SK-N-SH (cell line): ENCODE results near the gene POLE3. TPM values are rescaled to one million over a fixed set of nuclear protein-coding genes. Genes with fewer than 3 reads are reported as not detected.

Experiments used
- CTCF ChIA-PET: fragments of 300-600, 350-600 bp; formaldehyde crosslinking; extraction: SDS; loops from one replicate; lab custom pipeline; 2021; lab: Yijun Ruan, JAX
- POLR2A ChIA-PET: fragments of 350-600 bp; sonication (Branson Sonifier 250); formaldehyde crosslinking; extraction: SDS; loops from one replicate; lab custom pipeline; 2020; ENCODE audit warnings: antibody characterized with exemption, inconsistent platforms; lab: Yijun Ruan, JAX
- DNase-seq: peaks from one replicate; pipeline ENCODE4 v3.0.0; 2012
- H2AFZ ChIP-seq: fragments of 200-600 bp; sonication (generic); 2 replicates; pipeline ENCODE4 v1.8.1; 2016; ENCODE audit warnings: antibody characterized with exemption, mild to moderate bottlenecking, low read depth
- H3F3A ChIP-seq: fragments of 200-600 bp; sonication (generic); replicated peaks from 2 replicates; pipeline ENCODE3; 2016; ENCODE audit warnings: antibody characterized with exemption, mild to moderate bottlenecking; ENCODE audit not compliant: insufficient read depth
- H3K27ac ChIP-seq, 2 experiments: fragments of 200-500 bp in 1 of 2; fragments of 200-600 bp in 1 of 2; sonication (Bioruptor generic) in 1 of 2; sonication (generic), shearing (Covaris generic) in 1 of 2; 2 replicates each; pipeline versions ENCODE4 v1.5.1 to v1.6.1; 2014 to 2016; ENCODE audit warnings: low read depth in 2 of 2, inconsistent platforms in 1 of 2, low read length in 1 of 2, mild to moderate bottlenecking in 1 of 2, mixed read lengths in 1 of 2
- H3K27me3 ChIP-seq: fragments of 200-600 bp; sonication (generic), shearing (Covaris generic); 2 replicates; pipeline ENCODE4 v1.6.1; 2016; ENCODE audit warnings: mixed run types; ENCODE audit not compliant: insufficient read depth
- H3K36me3 ChIP-seq, 2 experiments: fragments of 200-500 bp in 1 of 2; fragments of 200-600 bp in 1 of 2; sonication (Bioruptor generic) in 1 of 2; sonication (generic) in 1 of 2; replicated peaks in 1 of 2; 2 replicates each; pipeline versions ENCODE3 to v1.5.1; 2014 to 2016; ENCODE audit warnings: low read length in 1 of 2, mild to moderate bottlenecking in 1 of 2; ENCODE audit not compliant: insufficient read depth in 2 of 2, control insufficient read depth in 1 of 2
- H3K4me1 ChIP-seq, 2 experiments: fragments of 200-500 bp in 1 of 2; fragments of 200-600 bp in 1 of 2; sonication (Bioruptor generic) in 1 of 2; sonication (generic), shearing (Covaris generic) in 1 of 2; 2 replicates each; pipeline versions ENCODE4 v1.5.1 to v1.6.1; 2014 to 2016; ENCODE audit warnings: low read depth in 1 of 2, low read length in 1 of 2, mixed run types in 1 of 2; ENCODE audit not compliant: insufficient read depth in 2 of 2, control insufficient read depth in 1 of 2
- H3K4me2 ChIP-seq: fragments of 200-600 bp; sonication (generic), shearing (Covaris generic); 2 replicates; pipeline ENCODE4 v1.6.1; 2017; ENCODE audit warnings: mixed run types
- H3K4me3 ChIP-seq, 2 experiments: fragments of 200-500 bp in 1 of 2; fragments of 200-600 bp in 1 of 2; sonication (Bioruptor generic) in 1 of 2; sonication (generic), shearing (Covaris generic) in 1 of 2; 2 replicates each; pipeline versions ENCODE4 v1.5.1 to v1.8.1; 2014 to 2016; ENCODE audit warnings: low read depth in 2 of 2, inconsistent platforms in 1 of 2, low read length in 1 of 2, mild to moderate bottlenecking in 1 of 2, mixed read lengths in 1 of 2, moderate library complexity in 1 of 2
- H3K79me2 ChIP-seq: fragments of 200-600 bp; sonication (generic); 2 replicates; pipeline ENCODE4 v1.8.1; 2017; ENCODE audit warnings: mild to moderate bottlenecking; ENCODE audit not compliant: insufficient read depth
- H3K9ac ChIP-seq: fragments of 200-600 bp; sonication (generic); 2 replicates; pipeline ENCODE4 v1.6.1; 2017; ENCODE audit warnings: mixed run types
- H3K9me2 ChIP-seq: fragments of 200-600 bp; sonication (generic); 2 replicates; pipeline ENCODE4 v1.6.1; 2017; ENCODE audit warnings: mixed run types
- H3K9me3 ChIP-seq: fragments of 200-600 bp; sonication (generic); 2 replicates; pipeline ENCODE4 v1.6.1; 2017; ENCODE audit warnings: mixed run types, mild to moderate bottlenecking, moderate library complexity
- H4K20me1 ChIP-seq: fragments of 200-600 bp; sonication (generic); 2 replicates; pipeline ENCODE4 v1.6.1; 2017; ENCODE audit warnings: mild to moderate bottlenecking, mixed run types; ENCODE audit not compliant: insufficient read depth
- CHD2 ChIP-seq: fragments of 150-350 bp; IDR thresholded peaks from 2 replicates; pipeline ENCODE4 v1.6.1; 2018; ENCODE audit warnings: low read length; ENCODE audit not compliant: partially characterized antibody
- CTCF ChIP-seq: fragments of 200-600 bp; sonication (generic); IDR thresholded peaks from 2 replicates; pipeline ENCODE4 v1.6.1; 2017; ENCODE audit warnings: antibody characterized with exemption, mild to moderate bottlenecking, moderate library complexity
- ELF1 ChIP-seq: IDR thresholded peaks from 2 replicates; pipeline ENCODE4 v1.4.0; 2012
- EP300 ChIP-seq, 2 experiments: IDR thresholded peaks; 2 replicates each; pipeline versions ENCODE4 v1.4.0 to v1.6.1; 2012; ENCODE audit warnings: borderline replicate concordance in 1 of 2, low read depth in 1 of 2, low read length in 1 of 2
- FOSL2 ChIP-seq: IDR thresholded peaks from 2 replicates; pipeline ENCODE4 v1.4.0; 2012; ENCODE audit warnings: low read depth, mild to moderate bottlenecking, moderate library complexity, borderline replicate concordance
- GATA2 ChIP-seq: sonication (generic); formaldehyde crosslinking; IDR thresholded peaks from 2 replicates; pipeline ENCODE4 v1.5.0; 2020; ENCODE audit warnings: mild to moderate bottlenecking, missing genetic modification reagents
- MAX ChIP-seq: IDR thresholded peaks from 2 replicates; pipeline ENCODE4 v1.4.0; 2012; ENCODE audit warnings: low read depth
- MEF2A ChIP-seq: IDR thresholded peaks from 2 replicates; pipeline ENCODE4 v1.4.0; 2012; ENCODE audit warnings: low read depth, borderline replicate concordance
- NRF1 ChIP-seq: IDR thresholded peaks from 2 replicates; pipeline ENCODE4 v1.6.1; 2012; ENCODE audit warnings: low read depth, mild to moderate bottlenecking, low read length
- PBX3 ChIP-seq: IDR thresholded peaks from 2 replicates; pipeline ENCODE4; 2012
- RAD21 ChIP-seq: IDR thresholded peaks from 2 replicates; pipeline ENCODE4 v1.6.1; 2012; ENCODE audit warnings: mild to moderate bottlenecking, low read length
- RCOR1 ChIP-seq: fragments of 150-350 bp; IDR thresholded peaks from 2 replicates; pipeline ENCODE4 v1.6.1; 2017; ENCODE audit warnings: antibody characterized with exemption, low read length
- REST ChIP-seq: IDR thresholded peaks from 2 replicates; pipeline ENCODE4 v1.6.1; 2012; ENCODE audit warnings: mild to moderate bottlenecking, low read depth, low read length, moderate library complexity
- SIN3A ChIP-seq: IDR thresholded peaks from 2 replicates; pipeline ENCODE4 v1.6.1; 2012; ENCODE audit warnings: low read depth, mild to moderate bottlenecking, low read length, moderate library complexity, borderline replicate concordance
- SMC3 ChIP-seq: IDR thresholded peaks from 2 replicates; pipeline ENCODE4 v1.6.1; 2012; ENCODE audit warnings: low read depth, low read length, improper control_type of control experiment
- TAF1 ChIP-seq: IDR thresholded peaks from 2 replicates; pipeline ENCODE4 v1.6.1; 2012; ENCODE audit warnings: low read depth, mild to moderate bottlenecking, low read length, moderate library complexity, borderline replicate concordance
- TCF12 ChIP-seq: IDR thresholded peaks from 2 replicates; pipeline ENCODE4 v1.4.0; 2012
- TEAD4 ChIP-seq: IDR thresholded peaks from 2 replicates; pipeline ENCODE4 v1.4.0; 2012; ENCODE audit warnings: mild to moderate bottlenecking, borderline replicate concordance; ENCODE audit not compliant: insufficient read depth
- USF2 ChIP-seq: fragments of 150-350 bp; IDR thresholded peaks from 2 replicates; pipeline ENCODE4 v1.6.1; 2017; ENCODE audit warnings: antibody characterized with exemption, low read length, low read depth, borderline replicate concordance
- YY1 ChIP-seq: IDR thresholded peaks from 2 replicates; pipeline ENCODE4 v1.4.0; 2012; ENCODE audit warnings: low read depth, mild to moderate bottlenecking
- ZBTB33 ChIP-seq: IDR thresholded peaks from 2 replicates; pipeline ENCODE4 v1.4.0; 2012; ENCODE audit warnings: low read depth, borderline replicate concordance
- WGBS: methylation state at CpG from one replicate; pipeline ENCODE4 v1.1.6; 2017; ENCODE audit warnings: low lambda C conversion rate; 5-methylcytosine and 5-hydroxymethylcytosine counted together
- polyA plus RNA-seq, 3 experiments: library from polyadenylated mRNA; depleted of rRNA; stranded (reverse); fragments of >200 nt; gene quantifications; 2 replicates each; pipeline ENCODE4 v1.2.3, GENCODE V29; 2012

The POLE3 gene
- 40.1 and 48.3 TPM in 2 replicates for polyA plus RNA-seq (2012; rRNA removed)
- 46.8 and 48.8 TPM in 2 replicates for polyA plus RNA-seq (2012; cell fraction: cytosol; rRNA removed)
- polyA plus RNA-seq (2012; cell fraction: nucleus; rRNA removed) = 53.7 and 57.8 TPM in 2 replicates

GRCh38 chr9:113410207-113410864 lies at the start of gene POLE3, which contains the start of gene C9orf43:
Gene POLE3, minus strand, starts transcription at chr9:113410675. Its CDS starts 382 bp downstream, at chr9:113410293.
Gene C9orf43, plus strand, starts transcription at chr9:113410747. Its CDS starts 2,747 bp downstream, at chr9:113413494.
- Histone ChIP-seq H3K27me3 (no peaks in the 10 kb centered on the region), H2AFZ (peak within 1 kb of the TSS; percentile 91), H3K36me3 (peaks cover 15 to 20% of the 10 kb centered on the region in 2 experiments), H3K4me2 (peak within 1 kb of the TSS; percentile 99), H3F3A (peaks cover 23% of the 10 kb centered on the region), H3K79me2 (peaks cover 24% of the 10 kb centered on the region), H3K4me1 (peaks cover 0 to 7% of the 10 kb centered on the region in 2 experiments; a peak in 1 of 4 replicates), H3K9me3 (no peaks in the 10 kb centered on the region), H3K27ac (peak within 1 kb of the TSS; percentile 96), H3K9me2 (no peaks in the 10 kb centered on the region), H3K9ac (peak within 1 kb of the TSS; percentile 94), H4K20me1 (no peaks in the 10 kb centered on the region), H3K4me3 (peak within 1 kb of the TSS; percentile 81 to 88)
- ChIA-PET POLR2A (interaction anchor here (0.7 to 2.5 kb wide), 19 partner anchors 9 to 245 kb away, joined by 3 to 19 read pairs (median 3); partner anchors contain the start of genes ALAD, CDC26, HDHD3 and PRPF4), CTCF (interaction anchor here (0.8 to 14.1 kb wide), 12 partner anchors 9 to 248 kb away, joined by 3 to 145 read pairs (median 9); partner anchors contain the start of genes ALAD, CDC26 and PRPF4)
- peak; percentile 94 for DNase-seq
- under 1% methylated on average over 39 of the region's 61 CpGs for WGBS
- TF ChIP-seq SMC3 = no peak
- peak; percentile 81 for TF ChIP-seq YY1
- TF ChIP-seq TCF12 = peak; percentile 19; the same call in 1 of the 2 replicates
- no peak; the same call in 1 of the 2 replicates for TF ChIP-seq GATA2
- TF ChIP-seq ZBTB33 = peak; percentile 92
- TF ChIP-seq EP300 (IDR thresholded peaks at IDR 0.05; ENCODE audit: borderline replicate concordance in 1 of 2, low read depth in 1 of 2, low read length in 1 of 2) = peak; percentile 7 to 24; a peak in 1 of 4 replicates
- TF ChIP-seq MEF2A = peak; percentile 18; the same call in 1 of the 2 replicates
- peak; percentile 30; the same call in 1 of the 2 replicates for TF ChIP-seq REST
- TF ChIP-seq PBX3 = no peak
- peak; percentile 63; the same call in 1 of the 2 replicates for TF ChIP-seq SIN3A
- peak; percentile 79; the same call in 1 of the 2 replicates for TF ChIP-seq ELF1
- no peak for TF ChIP-seq RAD21
- peak; percentile 7; the same call in 1 of the 2 replicates for TF ChIP-seq FOSL2
- 0 out of 2 replicates have a peak, but pooled peaks have one; percentile 32 for TF ChIP-seq TEAD4
- TF ChIP-seq TAF1 = peak; percentile 75
- TF ChIP-seq CTCF = 0 out of 2 replicates have a peak, but pooled peaks have one; percentile 12
- peak; percentile 93 for TF ChIP-seq MAX
- no peak for TF ChIP-seq RCOR1
- peak; percentile 51 for TF ChIP-seq NRF1
- peak; percentile 64 for TF ChIP-seq USF2
- TF ChIP-seq CHD2 = peak; percentile 89
